Measurements from ENCODE around the gene PPP1R1B.

Gene PPP1R1B

DNA sequence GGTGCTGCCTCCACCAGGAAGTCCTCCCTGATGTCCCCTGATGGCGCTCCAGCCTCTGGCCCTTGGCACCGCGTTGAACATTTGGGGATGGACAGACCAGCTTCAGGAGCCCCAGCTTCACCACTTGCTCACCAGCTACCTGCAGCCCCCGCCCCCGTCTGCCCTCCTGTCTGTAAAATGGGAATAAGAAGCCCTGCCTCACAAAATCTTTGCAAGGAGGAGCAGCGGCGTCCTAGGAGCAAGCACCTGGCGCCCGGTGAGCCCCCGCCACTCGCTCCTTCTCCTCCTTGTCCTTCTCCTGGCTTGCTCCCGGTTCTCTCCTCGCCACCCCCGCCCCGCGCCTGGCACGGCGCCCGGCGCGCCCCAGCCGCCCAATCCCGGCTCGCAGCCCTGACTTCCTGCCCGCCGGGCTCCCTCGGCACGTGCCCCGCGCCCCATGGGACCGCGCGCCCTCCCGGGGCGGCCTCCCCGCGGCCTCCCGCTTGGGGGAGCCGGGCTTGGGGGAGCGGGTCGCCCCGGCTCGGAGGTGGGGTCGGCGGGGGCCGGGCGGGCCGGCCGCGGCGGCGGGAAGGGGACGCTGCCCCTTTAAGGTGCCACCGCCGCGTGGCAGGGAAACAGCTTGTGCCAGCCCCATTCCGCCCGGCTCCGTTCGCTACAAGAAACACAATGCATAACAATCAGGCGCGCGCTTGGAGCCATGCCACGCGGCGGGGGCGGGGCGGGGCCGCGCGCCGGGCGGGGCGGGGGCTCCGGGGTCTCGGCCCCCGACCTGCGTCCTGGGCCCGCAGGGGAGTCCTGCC is 9.1 kb upstream of the PPP1R1B start:
- DNase-seq, result peak; percentile 55

DNA sequence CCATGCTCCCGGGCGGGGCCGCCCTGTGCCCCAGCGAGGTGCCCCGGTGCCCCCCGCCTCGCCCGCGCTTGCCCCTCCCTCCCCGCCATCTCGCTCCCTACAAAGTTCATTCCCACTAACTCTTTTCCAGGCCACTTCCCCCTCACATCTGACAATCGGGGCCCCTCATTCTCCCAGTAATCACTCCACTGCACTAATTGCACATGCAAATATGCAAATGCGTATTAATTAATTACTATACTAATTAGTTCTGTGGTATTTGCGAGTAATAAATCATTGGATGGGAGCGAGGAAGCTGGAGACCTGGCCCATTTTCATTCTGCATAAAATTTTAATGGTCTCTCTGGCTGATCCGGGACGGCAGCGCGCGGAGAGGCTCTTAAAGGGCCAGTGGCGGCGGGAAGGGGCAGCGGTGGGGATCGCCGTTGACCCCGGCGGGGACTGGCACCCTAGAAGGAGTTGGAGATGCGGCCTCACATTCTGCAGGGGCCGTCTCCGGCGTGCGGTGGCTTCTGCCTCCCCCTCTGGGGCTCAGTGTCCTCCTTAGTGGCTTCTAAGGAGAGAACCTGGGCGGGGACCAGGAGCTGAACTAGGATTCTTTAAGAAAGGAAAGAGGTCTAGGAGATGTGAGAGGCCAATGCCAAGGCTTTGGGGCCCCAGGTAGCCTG is 8.4 kb upstream of the PPP1R1B start:
- DNase-seq, result no peak

DNA sequence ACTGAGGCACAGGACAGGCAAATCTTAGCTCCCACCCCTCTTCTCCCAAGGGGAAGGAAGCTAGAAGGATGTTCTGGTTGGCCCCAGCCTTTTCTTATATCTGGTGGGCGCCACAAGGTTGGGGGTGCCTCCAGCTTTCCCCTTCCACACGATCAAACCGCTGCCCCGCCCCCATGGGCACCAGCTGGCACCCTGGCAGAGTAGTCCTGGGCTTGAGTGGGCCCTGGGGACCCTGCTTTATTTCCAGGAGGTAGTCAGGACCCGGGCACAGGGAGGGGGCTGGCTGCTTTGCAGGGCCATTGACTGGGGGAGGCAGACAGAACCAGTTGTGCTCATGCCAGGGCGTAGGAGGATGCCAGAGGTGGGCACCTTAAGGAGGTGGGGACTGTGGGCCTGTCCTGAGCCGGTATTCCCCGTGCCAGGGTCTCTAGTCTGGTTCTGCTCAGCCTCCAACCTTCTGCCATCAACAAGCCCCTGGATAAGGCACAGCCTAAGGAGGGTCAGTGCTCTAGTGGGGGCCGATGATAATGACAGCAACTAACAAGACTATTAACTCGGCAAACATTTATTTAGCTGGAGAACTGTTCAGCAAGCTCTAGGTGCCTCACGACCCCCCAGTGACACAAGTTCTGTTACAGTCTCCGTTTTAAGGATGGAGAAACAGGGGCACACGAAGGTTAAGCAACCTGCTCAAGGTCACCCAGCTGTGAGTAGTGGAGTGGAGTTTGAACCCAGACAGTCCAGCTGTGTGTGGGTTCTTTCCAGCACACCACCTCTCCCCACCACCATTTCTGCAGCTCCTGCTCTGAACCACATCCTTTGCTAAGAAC is 7.6 kb upstream of the PPP1R1B start:
- DNase-seq, result no peak

DNA sequence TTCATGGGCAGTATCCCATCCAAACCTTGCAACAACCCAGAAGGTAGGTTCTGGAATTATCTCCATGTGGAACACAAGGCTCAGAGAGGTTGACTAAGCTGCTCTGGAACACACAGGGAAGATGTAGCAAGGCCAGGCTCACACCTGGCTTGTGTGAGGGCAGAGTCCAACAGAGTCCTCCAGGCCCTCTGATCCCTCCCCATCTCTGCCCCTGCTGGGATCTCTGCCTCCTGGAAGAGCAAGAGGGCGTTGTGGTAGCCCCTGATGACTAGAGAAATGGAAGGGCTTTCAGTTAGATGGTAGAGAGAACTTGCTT is 7.0 kb upstream of the PPP1R1B start:
- DNase-seq, result no peak

DNA sequence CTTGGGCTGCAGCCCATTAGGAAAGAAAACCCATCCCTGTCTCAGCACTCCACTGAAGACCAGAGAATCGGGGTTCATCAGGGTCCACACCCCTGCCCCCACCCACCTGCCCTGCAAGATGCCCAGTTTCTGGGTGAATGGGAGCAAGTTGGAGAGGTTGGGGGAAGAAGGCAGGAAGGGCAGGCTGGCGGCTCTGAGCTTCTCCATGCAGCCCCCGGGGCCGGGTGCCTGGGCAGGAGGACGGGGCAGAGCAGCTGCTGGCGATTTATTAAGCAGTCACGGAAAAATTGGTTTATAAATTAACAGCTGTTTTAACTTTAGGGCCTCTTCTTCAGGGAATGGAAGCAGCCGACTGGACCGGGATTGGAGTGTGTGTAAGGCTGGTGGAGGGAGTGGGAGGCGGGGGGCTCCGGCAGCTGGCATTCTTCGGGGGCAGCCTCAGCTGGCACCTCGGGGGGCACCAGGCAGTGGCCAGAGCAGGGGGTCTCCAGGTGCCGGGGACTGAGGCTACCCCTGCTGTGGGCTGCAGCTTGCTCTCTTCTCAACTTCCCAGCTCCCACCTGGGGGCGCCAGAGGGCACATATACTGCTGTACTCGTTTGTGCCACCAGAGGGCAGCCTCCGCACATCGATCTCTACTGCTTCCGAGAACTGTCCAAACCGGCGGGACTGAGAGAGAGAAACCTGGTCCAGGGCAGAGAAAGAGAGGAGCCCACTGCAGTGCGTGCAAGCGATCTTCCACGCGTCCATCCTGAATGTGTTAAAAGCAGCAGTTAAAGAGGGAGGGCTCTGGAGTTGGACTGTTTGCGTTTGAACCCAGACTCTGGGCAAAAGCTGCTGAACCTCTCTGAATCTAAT is 5.0 kb upstream of the PPP1R1B start:
- DNase-seq, result peak; percentile 90

DNA sequence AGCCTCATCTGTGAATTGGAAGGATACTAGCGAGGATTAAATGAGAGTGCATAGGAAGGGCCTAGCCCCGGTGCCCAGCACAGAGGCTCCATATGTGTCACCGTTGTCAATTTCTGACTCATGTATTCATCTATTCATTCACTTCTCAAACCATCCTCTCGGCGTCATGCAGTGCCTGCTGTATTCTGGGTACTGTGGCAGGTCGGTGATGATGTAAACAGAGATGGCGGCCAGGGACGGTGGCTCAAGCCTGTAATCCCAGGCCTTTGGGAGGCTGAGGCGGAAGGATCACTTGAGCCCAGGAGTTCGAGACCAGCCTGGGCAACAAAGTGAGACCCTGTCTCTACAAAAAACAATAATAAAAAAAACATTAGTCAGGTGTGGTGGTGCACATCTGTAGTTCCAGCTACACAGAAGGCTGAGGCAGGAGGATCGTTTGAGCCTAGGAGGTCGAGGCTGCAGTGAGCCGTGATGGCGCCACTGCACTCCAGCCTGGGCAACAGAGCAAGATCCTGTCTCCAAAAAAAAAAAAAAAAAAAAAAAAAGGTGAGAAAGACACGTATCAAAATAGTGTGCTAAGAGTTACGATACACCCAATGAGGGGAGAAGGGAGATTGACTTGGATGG is 4.3 kb upstream of the PPP1R1B start:
- peak; percentile 55 for DNase-seq

DNA sequence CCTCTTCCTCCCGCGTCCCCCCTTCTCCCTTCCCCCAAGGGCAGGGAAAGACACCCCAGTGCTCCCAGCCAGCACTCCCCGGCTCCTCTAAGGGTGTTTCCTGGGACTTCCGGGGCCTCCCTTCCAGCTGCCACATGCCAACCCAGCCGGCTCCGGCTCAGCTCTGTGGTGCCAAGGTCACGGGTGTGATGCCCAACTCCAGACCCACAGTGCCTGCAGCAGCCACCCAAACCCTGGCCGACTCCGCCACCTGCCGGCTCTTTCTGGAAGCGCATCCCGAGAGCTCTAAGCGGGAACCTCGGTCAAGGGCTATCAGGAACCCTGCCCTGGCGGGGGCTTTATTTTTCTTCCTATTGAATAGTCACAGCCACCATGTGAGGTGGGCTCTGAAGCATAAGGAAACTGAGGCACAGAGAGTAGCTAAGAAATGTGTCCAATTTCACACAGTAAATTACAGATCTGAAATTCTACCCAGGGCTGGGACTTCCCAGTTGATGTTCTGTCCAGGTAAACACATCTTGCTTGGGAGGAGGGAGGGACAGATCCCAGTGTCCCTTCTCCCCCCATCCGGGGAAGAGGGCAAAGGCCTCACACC is 3.3 kb upstream of the PPP1R1B start:
- peak; percentile 89 for DNase-seq

DNA sequence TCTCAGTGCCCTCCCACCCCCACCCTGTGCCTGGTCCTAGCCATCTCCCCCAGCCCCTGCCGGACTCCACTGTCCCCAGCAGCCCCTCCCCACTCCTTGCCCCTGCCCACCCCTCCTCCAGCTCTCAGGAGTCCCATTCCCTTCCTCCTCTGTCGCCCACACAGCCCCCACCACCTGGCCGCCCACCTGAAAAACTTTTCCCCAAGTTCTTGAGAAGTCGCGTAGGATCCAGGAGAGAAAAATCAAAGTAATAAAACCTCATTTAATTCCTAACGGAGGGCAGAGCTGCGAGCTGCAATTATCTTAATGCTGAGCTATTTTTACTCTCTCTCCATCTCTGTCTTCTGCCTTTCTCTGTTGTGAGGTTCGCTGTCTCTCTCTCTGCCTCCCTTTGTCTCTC is 2.4 kb upstream of the PPP1R1B start:
- no peak for DNase-seq

DNA sequence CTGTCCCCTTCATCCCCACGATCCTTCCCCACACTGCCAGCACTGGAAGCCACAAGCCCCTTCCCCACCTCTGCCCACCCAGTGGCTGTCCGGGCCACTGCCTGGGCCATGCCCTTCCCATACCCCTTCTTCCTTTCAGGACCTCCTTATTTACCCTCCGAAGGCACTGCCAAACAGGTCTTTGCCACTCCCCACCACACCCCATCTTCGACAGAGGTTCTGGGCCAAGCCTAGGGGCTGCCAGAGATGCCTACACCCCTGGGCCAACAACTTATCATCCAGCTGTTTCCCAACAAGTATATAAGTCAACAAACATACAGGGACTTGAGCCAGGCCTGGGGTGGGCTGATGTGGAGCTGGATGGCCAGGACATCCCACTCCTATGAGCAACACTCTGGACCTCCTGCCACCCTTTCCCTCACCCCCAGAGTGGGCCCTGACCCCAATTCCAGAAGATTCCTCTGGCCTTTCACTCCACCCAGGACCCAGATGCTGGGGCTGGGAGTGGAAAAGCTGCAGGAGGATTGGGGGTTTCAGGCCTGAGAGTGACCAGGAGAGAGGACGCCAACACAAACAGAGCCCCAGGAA is 1.5 kb upstream of the PPP1R1B start:
- DNase-seq, result no peak

DNA sequence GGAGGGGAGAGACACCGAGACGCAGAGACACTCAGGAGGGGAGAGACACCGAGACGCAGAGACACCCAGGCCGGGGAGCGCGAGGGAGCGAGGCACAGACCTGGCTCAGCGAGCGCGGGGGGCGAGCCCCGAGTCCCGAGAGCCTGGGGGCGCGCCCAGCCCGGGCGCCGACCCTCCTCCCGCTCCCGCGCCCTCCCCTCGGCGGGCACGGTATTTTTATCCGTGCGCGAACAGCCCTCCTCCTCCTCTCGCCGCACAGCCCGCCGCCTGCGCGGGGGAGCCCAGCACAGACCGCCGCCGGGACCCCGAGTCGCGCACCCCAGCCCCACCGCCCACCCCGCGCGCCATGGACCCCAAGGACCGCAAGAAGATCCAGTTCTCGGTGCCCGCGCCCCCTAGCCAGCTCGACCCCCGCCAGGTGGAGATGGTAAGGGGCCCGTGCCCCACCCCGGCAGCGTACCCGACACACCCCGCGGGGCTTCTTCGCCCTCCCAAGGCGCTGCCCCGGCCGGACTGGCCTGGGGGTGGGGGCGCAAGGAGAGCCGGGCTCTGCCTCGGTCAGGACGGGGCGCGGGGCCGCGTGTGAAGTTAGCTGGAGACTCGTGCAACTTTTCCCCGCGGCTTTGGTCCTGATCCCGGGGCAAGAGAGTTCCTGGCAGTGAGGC is 427 bp downstream of the PPP1R1B start:
- no peak for DNase-seq

DNA sequence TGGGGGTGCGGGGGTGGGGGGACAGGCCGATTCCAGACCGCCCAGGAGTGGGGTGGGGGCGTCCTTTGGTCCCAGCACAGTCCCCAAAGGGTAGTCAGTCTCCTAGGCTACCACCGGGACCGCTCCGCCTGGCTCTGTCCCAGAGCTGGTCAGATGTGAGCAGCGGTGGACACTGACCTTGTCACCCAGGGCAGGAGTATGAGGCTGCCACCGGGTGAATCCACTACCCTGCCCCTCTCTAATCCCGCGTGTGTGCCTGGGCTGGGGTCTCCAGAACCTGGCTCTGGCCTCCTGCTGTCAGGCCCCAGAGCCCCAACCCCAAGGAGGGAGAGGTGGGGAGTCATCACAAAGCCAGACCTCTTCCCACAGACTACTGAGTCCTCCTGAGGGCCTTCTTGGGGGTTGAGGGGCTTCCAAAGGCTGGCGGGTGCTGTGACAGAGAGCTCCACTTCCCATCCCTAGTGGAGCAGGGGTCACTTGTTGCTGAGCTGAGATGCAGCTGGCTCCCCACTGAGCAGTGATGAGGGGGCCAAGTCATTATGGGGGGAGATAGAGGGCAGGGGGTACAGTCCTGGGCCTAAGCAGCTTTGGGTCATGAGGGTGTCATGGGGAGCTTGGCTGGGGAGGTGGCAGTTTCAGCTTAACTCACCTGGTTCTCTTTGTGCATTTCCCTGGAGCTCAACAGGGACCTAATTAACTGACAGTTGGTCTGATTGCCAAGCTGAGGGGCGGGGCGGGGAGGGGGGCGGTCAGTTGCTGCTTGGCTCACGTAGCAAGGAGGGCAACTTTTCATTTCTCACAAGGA is 1.2 kb downstream of the PPP1R1B start:
- no peak for DNase-seq

DNA sequence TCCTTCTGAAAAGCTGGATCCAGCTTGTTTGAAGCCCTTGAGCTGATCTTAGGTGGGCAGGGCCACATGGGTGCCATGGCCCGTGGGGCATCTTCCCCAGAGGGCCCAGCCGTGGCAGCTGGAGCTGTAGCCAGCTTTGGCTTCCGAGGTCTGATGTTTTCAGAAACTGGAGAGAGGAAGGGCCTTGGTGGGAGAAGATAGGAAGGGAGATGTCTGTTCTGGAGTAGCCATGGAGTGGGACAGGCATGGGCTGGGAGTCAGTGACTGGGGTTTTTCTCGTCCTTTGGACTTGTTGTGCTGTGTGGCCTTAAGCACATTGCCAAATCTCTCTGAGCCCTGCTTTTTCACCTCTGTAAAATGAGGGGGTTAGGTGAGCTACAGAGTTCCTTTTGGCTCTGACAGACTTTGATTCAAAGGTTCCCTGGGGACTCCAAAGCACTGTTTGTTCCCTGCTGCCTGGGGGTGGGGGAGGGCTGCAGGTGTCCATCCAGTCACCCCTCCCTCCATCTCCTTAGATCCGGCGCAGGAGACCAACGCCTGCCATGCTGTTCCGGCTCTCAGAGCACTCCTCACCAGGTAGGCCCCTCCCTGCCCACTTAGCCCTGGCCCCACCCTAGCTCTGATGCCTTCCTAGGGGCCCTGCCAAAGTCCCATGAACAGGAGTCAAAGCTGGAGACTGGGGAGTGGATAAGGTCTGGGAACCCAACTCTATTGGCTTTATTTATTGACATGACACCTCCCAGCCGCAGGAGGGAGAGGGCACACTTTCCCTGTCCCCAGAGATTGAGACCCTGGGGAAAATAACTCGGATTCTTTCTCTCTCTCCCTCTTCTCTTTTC is 2.1 kb downstream of the PPP1R1B start:
- no peak for DNase-seq

DNA sequence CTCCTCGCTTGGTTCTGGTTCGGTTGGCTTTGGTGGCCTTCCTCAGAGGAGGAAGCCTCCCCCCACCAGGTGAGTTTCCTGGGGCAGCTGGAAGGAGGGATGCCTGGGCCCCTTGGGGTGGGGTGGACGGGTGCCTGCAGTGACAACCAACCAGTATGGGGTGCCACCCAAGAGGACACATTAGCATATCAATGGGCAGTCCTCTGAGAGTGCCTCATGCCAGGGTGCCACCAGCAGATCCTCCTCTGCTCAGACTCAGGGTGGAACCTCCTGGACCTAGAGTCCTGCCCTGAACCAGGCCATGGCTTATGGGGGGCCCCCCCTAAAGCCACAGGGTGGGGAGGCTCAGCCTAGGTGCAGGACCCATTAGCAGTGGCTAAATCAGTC is 2.7 kb downstream of the PPP1R1B start:
- no peak for DNase-seq

DNA sequence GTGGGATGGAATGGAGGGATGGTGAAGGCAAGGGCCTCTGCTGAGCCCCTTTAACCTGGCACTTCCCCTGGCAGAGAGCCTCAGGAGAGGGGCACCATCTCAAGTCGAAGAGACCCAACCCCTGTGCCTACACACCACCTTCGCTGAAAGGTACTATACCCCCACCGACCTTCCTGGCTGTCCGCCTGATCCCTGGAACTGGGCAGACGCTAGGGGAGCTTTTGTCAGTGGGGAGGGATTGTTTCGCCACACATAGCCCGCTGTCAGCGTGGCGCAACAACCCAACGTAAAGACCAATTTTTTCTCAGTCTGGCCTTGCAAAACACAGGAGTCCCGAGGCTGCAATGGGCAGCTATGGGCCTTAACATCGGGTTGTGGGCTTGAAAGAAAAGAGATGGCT is 3.1 kb downstream of the PPP1R1B start:
- no peak for DNase-seq

DNA sequence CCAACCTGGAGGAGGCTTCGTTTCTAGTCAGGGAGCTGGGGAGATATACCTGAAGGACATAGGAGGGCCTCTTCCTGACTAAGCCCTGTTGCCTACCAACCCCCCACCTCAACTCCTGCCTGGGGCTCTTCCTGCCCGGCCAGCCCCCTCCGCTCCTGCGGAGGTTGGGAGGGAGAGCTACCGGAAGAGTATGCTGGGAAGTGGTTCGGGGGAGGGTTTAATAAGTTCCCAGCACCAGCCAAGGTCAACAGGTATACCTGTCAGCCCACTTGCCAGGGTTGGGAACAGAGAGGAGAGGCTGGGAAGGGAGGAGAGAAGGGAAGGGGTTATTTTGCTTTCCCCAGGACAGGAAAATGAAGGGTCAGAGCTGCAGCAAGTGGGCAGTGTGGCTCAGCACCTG is 4.7 kb downstream of the PPP1R1B start:
- DNase-seq, result no peak

DNA sequence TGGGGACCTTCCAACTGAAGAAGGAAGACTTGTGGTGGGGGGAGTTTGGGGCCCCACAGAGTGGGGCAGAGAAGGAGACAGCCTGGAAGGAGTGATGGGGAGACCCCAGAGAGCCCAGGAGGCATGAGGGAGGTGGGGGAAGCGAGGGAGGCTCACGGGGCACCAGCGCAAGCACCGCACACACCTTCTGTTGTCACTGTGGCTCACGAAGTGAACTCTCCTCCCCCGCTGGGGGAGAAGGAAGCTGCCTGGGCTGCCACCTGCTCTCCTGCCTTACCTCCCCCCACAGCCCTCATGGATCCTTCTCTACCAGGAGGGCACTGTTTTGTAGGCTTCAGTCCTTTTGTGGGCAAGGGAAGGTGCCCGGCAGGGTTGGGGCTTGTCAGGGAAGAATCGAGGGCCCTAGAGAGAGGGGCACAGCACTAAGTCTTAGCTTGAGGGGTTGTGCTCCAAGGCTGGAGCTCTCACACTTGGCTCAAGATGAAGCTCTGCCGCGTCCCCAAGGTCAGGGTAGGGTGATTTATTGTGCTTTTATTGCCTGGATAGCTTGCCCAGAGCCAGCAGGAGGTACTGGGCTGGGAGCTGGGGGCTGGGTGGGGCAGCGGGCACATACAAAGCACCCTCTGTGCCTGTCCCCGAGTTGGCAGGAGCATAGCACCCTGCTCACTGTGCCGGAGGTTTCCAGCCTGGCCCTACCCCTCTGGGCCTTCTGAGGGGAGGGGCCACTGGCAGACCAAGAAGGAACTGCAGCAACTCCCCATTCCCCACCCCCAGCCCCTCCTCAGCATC is 5.6 kb downstream of the PPP1R1B start:
- no peak for DNase-seq

DNA sequence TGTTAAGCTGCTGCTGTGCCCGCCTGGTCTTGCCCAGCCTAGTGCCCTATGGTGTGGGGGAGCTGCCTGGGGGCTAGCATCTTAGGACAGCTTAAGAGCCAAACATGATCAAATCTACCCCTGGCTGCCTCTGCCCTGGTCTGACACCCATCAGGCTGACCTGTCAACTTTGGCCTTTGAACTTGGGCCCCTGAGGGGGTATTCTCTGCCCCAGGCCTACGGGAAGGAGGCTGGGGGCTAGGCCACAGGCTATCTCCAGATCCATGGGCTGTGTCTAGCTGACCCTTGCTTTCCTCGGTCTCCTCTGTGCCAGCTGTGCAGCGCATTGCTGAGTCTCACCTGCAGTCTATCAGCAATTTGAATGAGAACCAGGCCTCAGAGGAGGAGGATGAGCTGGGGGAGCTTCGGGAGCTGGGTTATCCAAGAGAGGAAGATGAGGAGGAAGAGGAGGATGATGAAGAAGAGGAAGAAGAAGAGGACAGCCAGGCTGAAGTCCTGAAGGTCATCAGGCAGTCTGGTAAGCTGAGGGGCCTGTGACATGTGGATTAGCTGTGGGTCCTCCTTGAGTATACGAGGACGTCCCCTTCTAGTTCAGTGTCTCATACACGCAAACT is 6.9 kb downstream of the PPP1R1B start:
- no peak for DNase-seq

DNA sequence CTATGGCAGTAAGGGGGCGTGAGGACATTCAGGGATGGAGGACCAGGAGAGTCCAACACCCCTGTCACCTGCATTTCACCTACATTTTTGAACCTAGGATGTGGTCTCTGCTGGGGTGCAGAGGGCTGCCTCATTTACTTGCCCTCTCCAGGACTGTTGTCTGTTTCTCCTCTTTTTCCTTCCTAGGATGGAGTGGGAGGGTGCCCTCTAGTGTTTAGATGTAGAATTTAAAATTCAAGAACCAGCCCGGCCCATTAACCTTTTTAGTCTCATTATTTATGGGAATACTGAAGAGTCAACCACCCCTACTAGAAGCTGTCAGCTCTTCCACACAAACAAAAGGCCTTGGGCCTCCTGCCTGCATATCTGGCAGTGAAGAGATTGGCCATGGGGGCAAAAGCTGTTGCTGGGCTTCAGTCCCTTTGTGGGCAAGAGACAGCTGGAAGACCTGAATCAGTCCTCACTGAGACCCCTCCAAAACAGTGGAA is 7.7 kb downstream of the PPP1R1B start:
- DNase-seq, result peak; percentile 59

Measured in CD4-positive, alpha-beta T cell treated with Interleukin-21 for 1 hour (primary cell).